ENCODE results near the gene SIPA1L3. TPM values are rescaled to one million over a fixed set of nuclear protein-coding genes. Genes with fewer than 3 reads are reported as not detected.

The SIPA1L3 gene
- total and polyA plus RNA-seq, 2 of the 13 experiments (the other 11 are each of a cell fraction or from before 2014, with no cell fraction given): 5.5 to 7.7 TPM

DNA sequence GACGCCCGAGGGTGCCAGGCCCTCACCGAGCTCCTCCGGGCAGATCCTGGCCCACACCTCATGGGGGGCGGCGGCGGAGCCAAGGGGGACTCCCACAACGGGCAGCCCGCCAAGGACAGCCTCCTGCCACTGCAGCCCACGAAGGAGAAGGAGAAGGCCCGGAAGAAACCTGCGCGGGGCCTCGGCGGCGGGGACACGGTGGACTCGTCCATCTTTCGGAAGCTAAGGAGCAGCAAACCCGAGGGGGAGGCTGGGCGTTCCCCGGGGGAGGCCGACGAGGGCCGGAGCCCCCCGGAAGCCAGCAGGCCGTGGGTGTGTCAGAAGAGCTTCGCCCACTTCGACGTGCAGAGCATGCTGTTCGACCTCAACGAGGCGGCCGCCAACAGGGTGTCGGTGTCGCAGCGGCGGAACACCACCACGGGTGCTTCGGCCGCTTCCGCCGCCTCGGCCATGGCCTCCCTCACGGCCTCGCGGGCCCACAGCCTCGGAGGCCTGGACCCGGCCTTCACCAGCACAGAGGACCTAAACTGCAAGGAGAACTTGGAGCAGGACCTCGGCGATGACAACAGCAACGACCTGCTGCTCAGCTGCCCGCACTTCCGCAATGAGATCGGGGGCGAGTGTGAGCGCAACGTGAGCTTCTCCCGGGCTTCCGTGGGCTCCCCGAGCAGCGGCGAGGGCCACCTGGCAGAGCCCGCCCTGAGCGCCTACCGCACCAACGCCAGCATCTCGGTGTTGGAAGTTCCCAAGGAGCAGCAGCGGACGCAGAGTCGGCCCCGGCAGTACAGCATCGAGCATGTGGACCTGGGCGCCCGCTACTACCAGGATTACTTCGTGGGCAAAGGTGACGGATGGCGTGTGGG, 175.5 kb downstream of the SIPA1L3 start:
- CTCF ChIA-PET (ENCODE audit: low intra/inter-chr PET ratio, low total read pairs): no interaction called here
- Histone ChIP-seq H3K4me1 (ENCODE audit: insufficient read depth, low read length) (peaks cover 15% of the 10 kb centered on the region), H3K79me2 (ENCODE audit: insufficient read depth, low read length) (no peaks in the 10 kb centered on the region), H4K20me1 (ENCODE audit: insufficient read depth, low read length) (0 out of 2 replicates have a peak, but pooled peaks cover 3% of the 10 kb centered on the region), H3K9me3 (ENCODE audit: low read length) (no peaks in the 10 kb centered on the region), H3K36me3 (replicated peaks in 1 of 2; ENCODE audit: control insufficient read depth in 1 of 2, insufficient read depth in 2 of 2, low read length in 2 of 2) (peaks cover 5 to 8% of the 10 kb centered on the region in 2 experiments; a peak in 1 of 5 replicates), H3K4me2 (ENCODE audit: low read depth, low read length) (no peak overlapping the region), H3K4me3 (replicated peaks in 1 of 3; ENCODE audit: insufficient read depth in 1 of 3, low read depth in 2 of 3, low read length in 3 of 3) (no peak overlapping the region), H3K27me3 (ENCODE audit: control insufficient read depth in 1 of 2, insufficient read depth in 2 of 2, low read length in 2 of 2) (no peaks in the 10 kb centered on the region), H3K27ac (ENCODE audit: extremely low read length, insufficient read depth, low read length) (no peak overlapping the region), H3K9ac (ENCODE audit: insufficient read depth, low read depth, low read length) (no peak overlapping the region), H2AFZ (ENCODE audit: low read length) (no peak overlapping the region)
- ATAC-seq (no peak), FAIRE-seq (no peak), DNase-seq (ENCODE audit: low spot score) (no peak)
- in situ Hi-C loops (cut with HindIII; ENCODE audit: extremely low pct_ligation_motif_present, low pct_unique_long_range_greater_than_20kb): no loop called here
- 97% methylated on average over 50 of the region's 78 CpGs for WGBS (ENCODE audit: low lambda C conversion rate)
- TF ChIP-seq HDAC2 (CRISPR knock-in tag; IDR thresholded peaks at IDR 0.05) (no peak), ZNF292 (CRISPR knock-in tag; IDR thresholded peaks at IDR 0.05; ENCODE audit: borderline replicate concordance, low read depth) (no peak), ZNF746 (CRISPR knock-in tag; IDR thresholded peaks at IDR 0.05) (no peak), ZNF33B (CRISPR knock-in tag; IDR thresholded peaks at IDR 0.05) (no peak), ZNF619 (CRISPR knock-in tag; IDR thresholded peaks at IDR 0.05) (no peak), BORCS8-MEF2B (CRISPR knock-in tag; IDR thresholded peaks at IDR 0.05) (no peak), NCOA5 (CRISPR knock-in tag; IDR thresholded peaks at IDR 0.05) (no peak), FOXK1 (CRISPR knock-in tag; IDR thresholded peaks at IDR 0.05; ENCODE audit: borderline replicate concordance, low read depth) (no peak), DR1 (CRISPR knock-in tag; IDR thresholded peaks at IDR 0.05) (no peak), WIZ (CRISPR knock-in tag; IDR thresholded peaks at IDR 0.05) (no peak), ZMAT3 (CRISPR knock-in tag; conservative IDR thresholded peaks at IDR 0.05) (no peak), ZFP1 (CRISPR knock-in tag; IDR thresholded peaks at IDR 0.05) (no peak), MAFK (conservative IDR thresholded peaks at IDR 0.05 in 1 of 2, IDR thresholded peaks at IDR 0.05 in 1 of 2; ENCODE audit: low read length in 2 of 2) (no peak)
- TF ChIP-seq, protein P1, sequence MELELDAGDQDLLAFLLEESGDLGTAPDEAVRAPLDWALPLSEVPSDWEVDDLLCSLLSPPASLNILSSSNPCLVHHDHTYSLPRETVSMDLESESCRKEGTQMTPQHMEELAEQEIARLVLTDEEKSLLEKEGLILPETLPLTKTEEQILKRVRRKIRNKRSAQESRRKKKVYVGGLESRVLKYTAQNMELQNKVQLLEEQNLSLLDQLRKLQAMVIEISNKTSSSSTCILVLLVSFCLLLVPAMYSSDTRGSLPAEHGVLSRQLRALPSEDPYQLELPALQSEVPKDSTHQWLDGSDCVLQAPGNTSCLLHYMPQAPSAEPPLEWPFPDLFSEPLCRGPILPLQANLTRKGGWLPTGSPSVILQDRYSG (CRISPR knock-in tag; IDR thresholded peaks at IDR 0.05): no peak
- TF ChIP-seq, protein P2, sequence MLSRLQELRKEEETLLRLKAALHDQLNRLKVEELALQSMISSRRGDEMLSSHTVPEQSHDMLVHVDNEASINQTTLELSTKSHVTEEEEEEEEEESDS (CRISPR knock-in tag; IDR thresholded peaks at IDR 0.05; ENCODE audit: borderline replicate concordance): no peak
- TF ChIP-seq, protein P3, sequence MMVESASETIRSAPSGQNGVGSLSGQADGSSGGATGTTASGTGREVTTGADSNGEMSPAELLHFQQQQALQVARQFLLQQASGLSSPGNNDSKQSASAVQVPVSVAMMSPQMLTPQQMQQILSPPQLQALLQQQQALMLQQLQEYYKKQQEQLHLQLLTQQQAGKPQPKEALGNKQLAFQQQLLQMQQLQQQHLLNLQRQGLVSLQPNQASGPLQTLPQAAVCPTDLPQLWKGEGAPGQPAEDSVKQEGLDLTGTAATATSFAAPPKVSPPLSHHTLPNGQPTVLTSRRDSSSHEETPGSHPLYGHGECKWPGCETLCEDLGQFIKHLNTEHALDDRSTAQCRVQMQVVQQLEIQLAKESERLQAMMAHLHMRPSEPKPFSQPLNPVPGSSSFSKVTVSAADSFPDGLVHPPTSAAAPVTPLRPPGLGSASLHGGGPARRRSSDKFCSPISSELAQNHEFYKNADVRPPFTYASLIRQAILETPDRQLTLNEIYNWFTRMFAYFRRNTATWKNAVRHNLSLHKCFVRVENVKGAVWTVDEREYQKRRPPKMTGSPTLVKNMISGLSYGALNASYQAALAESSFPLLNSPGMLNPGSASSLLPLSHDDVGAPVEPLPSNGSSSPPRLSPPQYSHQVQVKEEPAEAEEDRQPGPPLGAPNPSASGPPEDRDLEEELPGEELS (CRISPR knock-in tag; IDR thresholded peaks at IDR 0.05): no peak
- TF ChIP-seq, protein P4, sequence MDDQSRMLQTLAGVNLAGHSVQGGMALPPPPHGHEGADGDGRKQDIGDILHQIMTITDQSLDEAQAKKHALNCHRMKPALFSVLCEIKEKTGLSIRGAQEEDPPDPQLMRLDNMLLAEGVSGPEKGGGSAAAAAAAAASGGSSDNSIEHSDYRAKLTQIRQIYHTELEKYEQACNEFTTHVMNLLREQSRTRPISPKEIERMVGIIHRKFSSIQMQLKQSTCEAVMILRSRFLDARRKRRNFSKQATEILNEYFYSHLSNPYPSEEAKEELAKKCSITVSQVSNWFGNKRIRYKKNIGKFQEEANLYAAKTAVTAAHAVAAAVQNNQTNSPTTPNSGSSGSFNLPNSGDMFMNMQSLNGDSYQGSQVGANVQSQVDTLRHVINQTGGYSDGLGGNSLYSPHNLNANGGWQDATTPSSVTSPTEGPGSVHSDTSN (CRISPR knock-in tag; IDR thresholded peaks at IDR 0.05; ENCODE audit: borderline replicate concordance): no peak
- TF ChIP-seq, protein P5, sequence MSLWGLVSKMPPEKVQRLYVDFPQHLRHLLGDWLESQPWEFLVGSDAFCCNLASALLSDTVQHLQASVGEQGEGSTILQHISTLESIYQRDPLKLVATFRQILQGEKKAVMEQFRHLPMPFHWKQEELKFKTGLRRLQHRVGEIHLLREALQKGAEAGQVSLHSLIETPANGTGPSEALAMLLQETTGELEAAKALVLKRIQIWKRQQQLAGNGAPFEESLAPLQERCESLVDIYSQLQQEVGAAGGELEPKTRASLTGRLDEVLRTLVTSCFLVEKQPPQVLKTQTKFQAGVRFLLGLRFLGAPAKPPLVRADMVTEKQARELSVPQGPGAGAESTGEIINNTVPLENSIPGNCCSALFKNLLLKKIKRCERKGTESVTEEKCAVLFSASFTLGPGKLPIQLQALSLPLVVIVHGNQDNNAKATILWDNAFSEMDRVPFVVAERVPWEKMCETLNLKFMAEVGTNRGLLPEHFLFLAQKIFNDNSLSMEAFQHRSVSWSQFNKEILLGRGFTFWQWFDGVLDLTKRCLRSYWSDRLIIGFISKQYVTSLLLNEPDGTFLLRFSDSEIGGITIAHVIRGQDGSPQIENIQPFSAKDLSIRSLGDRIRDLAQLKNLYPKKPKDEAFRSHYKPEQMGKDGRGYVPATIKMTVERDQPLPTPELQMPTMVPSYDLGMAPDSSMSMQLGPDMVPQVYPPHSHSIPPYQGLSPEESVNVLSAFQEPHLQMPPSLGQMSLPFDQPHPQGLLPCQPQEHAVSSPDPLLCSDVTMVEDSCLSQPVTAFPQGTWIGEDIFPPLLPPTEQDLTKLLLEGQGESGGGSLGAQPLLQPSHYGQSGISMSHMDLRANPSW (CRISPR knock-in tag; IDR thresholded peaks at IDR 0.05; ENCODE audit: borderline replicate concordance): no peak
- intact Hi-C loops (cut with micrococcal nuclease; ENCODE audit: unreplicated experiment): no loop called here
- POLR2A ChIA-PET: no interaction called here
- BruUV-seq (replicated peaks): TSS peak; percentile 47
